HEK293 (cell line): ENCODE data around the gene C19orf38.

Source experiments
- GFI1B ChIP-seq: fragments of 450-650 bp; formaldehyde crosslinking; IDR thresholded peaks from 2 replicates; pipeline ENCODE4 v1.5.1; 2016; ENCODE audit warnings: missing biosample characterization, missing genetic modification characterization
- IKZF3 ChIP-seq: fragments of 450-650 bp; IDR thresholded peaks from 2 replicates; pipeline ENCODE4 v1.5.0; 2018; ENCODE audit warnings: missing biosample characterization, mild to moderate bottlenecking, missing genetic modification characterization, moderate library complexity
- KLF16 ChIP-seq: fragments of 450-650 bp; formaldehyde crosslinking; IDR thresholded peaks from 2 replicates; pipeline ENCODE4 v1.5.1; 2017; ENCODE audit warnings: missing biosample characterization, missing genetic modification characterization
- KLF17 ChIP-seq: fragments of 450-650 bp; formaldehyde crosslinking; IDR thresholded peaks from 2 replicates; pipeline ENCODE4 v1.5.1; 2016; ENCODE audit warnings: missing biosample characterization, missing genetic modification characterization
- PRDM10 ChIP-seq: fragments of 450-650 bp; formaldehyde crosslinking; IDR thresholded peaks from 2 replicates; pipeline ENCODE4 v1.5.1; 2016; ENCODE audit warnings: missing biosample characterization, missing genetic modification characterization
- SP7 ChIP-seq: fragments of 450-650 bp; formaldehyde crosslinking; IDR thresholded peaks from 2 replicates; pipeline ENCODE4 v1.5.1; 2016; ENCODE audit warnings: missing biosample characterization, missing genetic modification characterization
- TSHZ1 ChIP-seq: fragments of 450-650 bp; formaldehyde crosslinking; IDR thresholded peaks from 2 replicates; pipeline ENCODE4 v1.5.1; 2016; ENCODE audit warnings: missing biosample characterization, missing genetic modification characterization, borderline replicate concordance
- ZBTB11 ChIP-seq: fragments of 450-650 bp; formaldehyde crosslinking; conservative IDR thresholded peaks from 2 replicates; pipeline ENCODE4 v1.5.1; 2016; ENCODE audit warnings: low read depth, missing biosample characterization, missing genetic modification characterization
- ZBTB17 ChIP-seq: fragments of 450-650 bp; formaldehyde crosslinking; IDR thresholded peaks from 2 replicates; pipeline ENCODE4 v1.5.1; 2016; ENCODE audit warnings: missing biosample characterization, missing genetic modification characterization
- ZEB2 ChIP-seq: fragments of 450-650 bp; formaldehyde crosslinking; IDR thresholded peaks from 2 replicates; pipeline ENCODE4 v1.5.1; 2016; ENCODE audit warnings: missing biosample characterization, missing genetic modification characterization
- ZFP69B ChIP-seq: fragments of 450-650 bp; formaldehyde crosslinking; IDR thresholded peaks from 2 replicates; pipeline ENCODE4 v1.5.1; 2016; ENCODE audit warnings: missing biosample characterization, missing genetic modification characterization
- ZIC2 ChIP-seq: fragments of 450-650 bp; formaldehyde crosslinking; IDR thresholded peaks from 2 replicates; pipeline ENCODE4 v1.5.1; 2016; ENCODE audit warnings: missing biosample characterization, missing genetic modification characterization
- ZNF10 ChIP-seq: fragments of 450-650 bp; formaldehyde crosslinking; IDR thresholded peaks from 2 replicates; pipeline ENCODE4 v1.5.1; 2017; ENCODE audit warnings: missing biosample characterization, missing genetic modification characterization
- ZNF19 ChIP-seq: fragments of 450-650 bp; formaldehyde crosslinking; IDR thresholded peaks from 2 replicates; pipeline ENCODE4; 2016; ENCODE audit warnings: missing biosample characterization, missing genetic modification characterization, low read depth
- ZNF214 ChIP-seq: fragments of 450-650 bp; formaldehyde crosslinking; IDR thresholded peaks from 2 replicates; pipeline ENCODE4 v1.5.1; 2017; ENCODE audit warnings: missing biosample characterization, mild to moderate bottlenecking, missing genetic modification characterization, borderline replicate concordance
- ZNF366 ChIP-seq: fragments of 450-650 bp; formaldehyde crosslinking; conservative IDR thresholded peaks from 2 replicates; pipeline ENCODE4 v1.5.1; 2016; ENCODE audit warnings: missing biosample characterization, missing genetic modification characterization
- ZNF391 ChIP-seq: fragments of 450-650 bp; formaldehyde crosslinking; IDR thresholded peaks from 2 replicates; pipeline ENCODE4 v1.5.1; 2016; ENCODE audit warnings: low read depth, missing biosample characterization, missing genetic modification characterization, borderline replicate concordance
- ZNF513 ChIP-seq: fragments of 450-650 bp; IDR thresholded peaks from 2 replicates; pipeline ENCODE4 v1.5.1; 2018; ENCODE audit warnings: missing biosample characterization, missing genetic modification characterization
- ZNF585B ChIP-seq: fragments of 450-650 bp; formaldehyde crosslinking; IDR thresholded peaks from 2 replicates; pipeline ENCODE4 v1.5.1; 2016; ENCODE audit warnings: missing biosample characterization, missing genetic modification characterization
- ZNF701 ChIP-seq: fragments of 450-650 bp; formaldehyde crosslinking; IDR thresholded peaks from 2 replicates; pipeline ENCODE4 v1.5.1; 2016; ENCODE audit warnings: missing biosample characterization, missing genetic modification characterization
- ZNF776 ChIP-seq: fragments of 450-650 bp; formaldehyde crosslinking; IDR thresholded peaks from 2 replicates; pipeline ENCODE4 v1.5.0; 2017; ENCODE audit warnings: missing biosample characterization, missing genetic modification characterization, borderline replicate concordance
- ZSCAN16 ChIP-seq: fragments of 450-650 bp; formaldehyde crosslinking; IDR thresholded peaks from 2 replicates; pipeline ENCODE4 v1.5.1; 2016; ENCODE audit warnings: missing biosample characterization, missing genetic modification characterization
- ZSCAN18 ChIP-seq: fragments of 450-650 bp; formaldehyde crosslinking; IDR thresholded peaks from 2 replicates; pipeline ENCODE4 v1.5.1; 2016; ENCODE audit warnings: missing biosample characterization, missing genetic modification characterization

C19orf38 gene

GRCh38 chr19:10864538-10864899, 16.3 kb downstream of the C19orf38 start (continued):
- peak; percentile 55 for TF ChIP-seq ZBTB11
- TF ChIP-seq GFI1B (tag by site-specific recombination), result no peak
- TF ChIP-seq ZNF391 (tag by site-specific recombination), result 0 out of 2 replicates have a peak, but pooled peaks have one; percentile 49
- TF ChIP-seq KLF17 (tag by site-specific recombination), result 0 out of 2 replicates have a peak, but pooled peaks have one; percentile 23
- TF ChIP-seq ZFP69B (tag by site-specific recombination), result no peak
- peak; percentile 12; the same call in 1 of the 2 replicates for TF ChIP-seq SP7 (tag by site-specific recombination)
- TF ChIP-seq KLF16 (tag by site-specific recombination), result no peak
- TF ChIP-seq ZNF513, result no peak
- TF ChIP-seq ZBTB17, result peak; percentile 77
- no peak for TF ChIP-seq ZNF585B
- peak; percentile 60; the same call in 1 of the 2 replicates for TF ChIP-seq ZNF10 (tag by site-specific recombination)
- TF ChIP-seq ZSCAN16 (tag by site-specific recombination), result no peak
- 0 out of 2 replicates have a peak, but pooled peaks have one; percentile 53 for TF ChIP-seq IKZF3 (tag by site-specific recombination)
- TF ChIP-seq ZSCAN18 (tag by site-specific recombination), result no peak
- TF ChIP-seq ZNF366 (tag by site-specific recombination), result peak; percentile 55
- no peak for TF ChIP-seq TSHZ1 (tag by site-specific recombination)
- no peak for TF ChIP-seq ZNF214 (tag by site-specific recombination)
- no peak for TF ChIP-seq ZNF701
- no peak for TF ChIP-seq ZNF19 (tag by site-specific recombination)
- TF ChIP-seq ZNF776, result no peak
- TF ChIP-seq ZIC2, result no peak
- peak; percentile 83 for TF ChIP-seq PRDM10 (tag by site-specific recombination)
- TF ChIP-seq ZEB2 (tag by site-specific recombination), result 0 out of 2 replicates have a peak, but pooled peaks have one; percentile 36
